ENCODE data around the gene DNAI4.
"Not testable (repeated sequence)": the region's sequence is repeated elsewhere in the genome, so short reads cannot be mapped to it uniquely, and the experiment has no call there.

DNAI4 gene

DNA sequence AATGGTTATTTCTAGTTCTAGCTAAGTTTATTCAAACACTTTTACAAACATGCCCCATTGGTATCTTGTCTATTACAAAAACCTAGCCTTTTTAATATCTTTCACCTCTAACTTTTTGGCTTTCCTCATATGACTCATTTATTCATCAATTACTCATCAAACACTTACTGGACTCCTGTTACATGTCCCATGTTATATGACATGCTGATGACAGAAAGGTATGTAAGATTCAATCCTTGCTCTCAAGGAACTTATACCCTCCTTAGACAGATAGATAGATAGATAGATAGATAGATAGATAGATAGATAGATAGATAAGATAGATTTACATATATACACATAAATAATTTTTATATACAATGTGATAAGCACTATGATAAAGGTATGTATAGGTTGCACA is 89.7 kb downstream of the DNAI4 start:
- no peak overlapping the region for H2AFZ ChIP-seq (ENCODE audit: low read length, unreplicated experiment)
- peaks cover 5% of the 10 kb centered on the region for H3K4me1 ChIP-seq (ENCODE audit: control insufficient read depth, insufficient read depth, low read length, unreplicated experiment)
- no peaks in the 10 kb centered on the region for H3K36me3 ChIP-seq (ENCODE audit: insufficient read depth, low read length)
- no peak overlapping the region for H3K4me3 ChIP-seq (ENCODE audit: low read depth, low read length)
- no peaks in the 10 kb centered on the region for H3K79me2 ChIP-seq (ENCODE audit: control insufficient read depth, insufficient read depth, low read length, unreplicated experiment)
- no peak overlapping the region for H3K27ac ChIP-seq (ENCODE audit: low read depth, low read length)
- no peaks in the 10 kb centered on the region for H3K27me3 ChIP-seq (ENCODE audit: insufficient read depth, low read length)

DNA sequence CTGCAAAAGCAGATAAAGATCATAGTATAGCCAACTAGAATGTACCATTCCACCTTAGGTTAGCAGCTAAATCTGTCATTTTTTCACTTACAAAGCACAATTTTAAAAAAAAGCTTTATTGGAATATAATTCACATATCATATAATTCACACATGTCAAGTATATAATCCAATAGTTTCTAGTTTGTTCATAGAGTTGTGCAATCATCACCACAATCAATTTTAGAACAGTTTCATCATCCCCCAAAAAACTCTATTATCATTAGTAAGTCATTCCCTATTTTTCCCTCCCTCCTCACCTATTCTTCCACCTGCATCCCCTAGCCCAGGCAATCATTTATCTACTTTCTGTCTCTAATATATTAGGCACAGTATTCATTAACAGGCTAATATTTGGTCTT is 91.5 kb downstream of the DNAI4 start:
- H3K79me2 ChIP-seq (ENCODE audit: control insufficient read depth, insufficient read depth, low read length, unreplicated experiment) = no peaks in the 10 kb centered on the region
- H3K36me3 ChIP-seq (ENCODE audit: insufficient read depth, low read length) = no peaks in the 10 kb centered on the region; the same call in 1 of the 2 replicates
- no peak overlapping the region for H3K27ac ChIP-seq (ENCODE audit: low read depth, low read length)
- peaks cover 5% of the 10 kb centered on the region for H3K4me1 ChIP-seq (ENCODE audit: control insufficient read depth, insufficient read depth, low read length, unreplicated experiment)
- H3K4me3 ChIP-seq (ENCODE audit: low read depth, low read length) = no peak overlapping the region
- H2AFZ ChIP-seq (ENCODE audit: low read length, unreplicated experiment) = no peak overlapping the region
- no peaks in the 10 kb centered on the region for H3K27me3 ChIP-seq (ENCODE audit: insufficient read depth, low read length)

DNA sequence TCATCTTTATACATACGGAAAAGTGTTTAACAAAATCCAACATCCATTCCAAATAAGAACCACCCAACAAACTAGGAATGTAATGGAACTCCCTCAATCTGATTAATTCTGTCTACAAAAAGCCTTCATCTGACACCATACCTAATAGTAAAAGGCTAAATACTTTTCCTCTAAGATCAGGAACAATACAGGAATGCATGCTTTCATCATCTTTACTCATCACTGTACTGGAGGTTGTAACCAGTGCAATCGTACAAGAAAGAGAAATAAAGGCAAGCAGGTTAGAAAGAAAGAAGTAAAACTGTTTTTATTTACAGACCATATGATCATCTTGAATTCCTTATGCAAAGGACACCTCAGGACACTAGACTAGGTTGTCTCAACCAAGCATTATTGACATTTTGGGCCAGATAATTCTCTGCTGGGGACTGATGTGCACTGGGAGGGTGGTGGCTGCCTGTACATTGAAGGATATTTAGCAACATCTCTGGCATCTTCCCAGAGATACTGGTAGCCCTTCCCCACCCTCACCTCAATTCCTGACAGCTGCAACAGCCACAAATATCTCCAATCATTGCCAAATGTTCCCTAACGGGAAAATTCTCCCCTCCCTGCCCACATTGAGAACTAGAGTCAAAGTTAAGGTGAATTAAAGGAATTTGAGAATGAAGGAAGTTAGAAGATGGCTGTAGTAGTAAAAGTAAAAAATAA is 93.0 kb downstream of the DNAI4 start:
- H3K4me1 ChIP-seq (ENCODE audit: control insufficient read depth, insufficient read depth, low read length, unreplicated experiment) = peaks cover 5% of the 10 kb centered on the region
- H3K27ac ChIP-seq (ENCODE audit: low read depth, low read length) = no peak overlapping the region
- H3K27me3 ChIP-seq (ENCODE audit: insufficient read depth, low read length) = no peaks in the 10 kb centered on the region
- no peaks in the 10 kb centered on the region for H3K79me2 ChIP-seq (ENCODE audit: control insufficient read depth, insufficient read depth, low read length, unreplicated experiment)
- no peaks in the 10 kb centered on the region; the same call in 1 of the 2 replicates for H3K36me3 ChIP-seq (ENCODE audit: insufficient read depth, low read length)
- no peak overlapping the region for H3K4me3 ChIP-seq (ENCODE audit: low read depth, low read length)
- no peak overlapping the region for H2AFZ ChIP-seq (ENCODE audit: low read length, unreplicated experiment)

DNA sequence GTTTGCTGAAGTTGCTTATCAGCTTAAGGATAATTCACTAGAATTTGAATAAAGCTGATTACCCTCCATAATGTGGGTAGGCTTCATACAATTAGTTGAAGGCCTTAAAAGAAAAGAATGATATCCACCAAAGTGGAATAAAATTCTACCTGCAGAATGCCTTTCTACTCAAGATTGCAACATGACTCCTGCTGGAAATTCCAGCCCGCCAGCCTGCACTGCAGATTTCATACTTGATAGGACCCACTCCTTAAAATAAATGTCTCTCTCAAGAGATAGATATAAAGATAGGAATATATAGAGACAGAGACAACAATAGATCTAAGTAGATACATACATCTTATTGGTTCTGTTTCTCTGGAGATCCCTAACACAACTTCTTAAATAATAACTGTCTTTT is 99.9 kb downstream of the DNAI4 start:
- no peak overlapping the region for H3K4me3 ChIP-seq (ENCODE audit: low read depth, low read length)
- no peaks in the 10 kb centered on the region for H3K27me3 ChIP-seq (ENCODE audit: insufficient read depth, low read length)
- H3K27ac ChIP-seq (ENCODE audit: low read depth, low read length) = no peak overlapping the region
- H3K36me3 ChIP-seq (ENCODE audit: insufficient read depth, low read length) = no peaks in the 10 kb centered on the region; the same call in 1 of the 2 replicates
- no peak overlapping the region for H2AFZ ChIP-seq (ENCODE audit: low read length, unreplicated experiment)
- H3K4me1 ChIP-seq (ENCODE audit: control insufficient read depth, insufficient read depth, low read length, unreplicated experiment) = no peaks in the 10 kb centered on the region
- H3K79me2 ChIP-seq (ENCODE audit: control insufficient read depth, insufficient read depth, low read length, unreplicated experiment) = no peaks in the 10 kb centered on the region

GRCh38 chr1:66809736-66810326 is 114.8 kb downstream of the DNAI4 start:
- Histone ChIP-seq H3K4me1 (ENCODE audit: control insufficient read depth, insufficient read depth, low read length, unreplicated experiment) (peaks cover 7% of the 10 kb centered on the region), H2AFZ (ENCODE audit: low read length, unreplicated experiment) (no peak overlapping the region), H3K4me3 (ENCODE audit: low read depth, low read length) (no peak overlapping the region), H3K79me2 (ENCODE audit: control insufficient read depth, insufficient read depth, low read length, unreplicated experiment) (no peaks in the 10 kb centered on the region), H3K36me3 (ENCODE audit: insufficient read depth, low read length) (no peaks in the 10 kb centered on the region), H3K27me3 (ENCODE audit: insufficient read depth, low read length) (no peaks in the 10 kb centered on the region), H3K27ac (ENCODE audit: low read depth, low read length) (no peak overlapping the region)

DNA sequence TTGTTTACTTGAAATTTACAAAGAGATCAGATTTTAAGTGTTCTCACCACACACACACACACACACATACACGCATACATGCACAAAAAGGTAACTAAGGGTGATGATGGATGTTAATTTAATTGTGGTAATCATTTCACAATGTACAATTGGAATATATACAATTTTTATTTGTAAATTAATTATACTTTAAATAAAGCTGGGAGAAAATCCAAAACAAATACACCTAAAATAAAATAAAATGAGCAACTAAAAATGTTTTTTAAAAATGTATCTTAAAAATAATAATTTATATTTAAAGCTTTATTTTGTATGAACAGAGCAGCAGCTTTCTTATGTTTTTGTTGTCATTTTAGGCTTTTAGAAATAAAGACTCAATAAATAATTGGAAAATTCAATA is 115.4 kb downstream of the DNAI4 start:
- H3K4me1 ChIP-seq (ENCODE audit: control insufficient read depth, insufficient read depth, low read length, unreplicated experiment) = peaks cover 7% of the 10 kb centered on the region
- H3K36me3 ChIP-seq (ENCODE audit: insufficient read depth, low read length) = no peaks in the 10 kb centered on the region
- no peaks in the 10 kb centered on the region for H3K27me3 ChIP-seq (ENCODE audit: insufficient read depth, low read length)
- no peak overlapping the region for H3K27ac ChIP-seq (ENCODE audit: low read depth, low read length)
- no peaks in the 10 kb centered on the region for H3K79me2 ChIP-seq (ENCODE audit: control insufficient read depth, insufficient read depth, low read length, unreplicated experiment)
- H3K4me3 ChIP-seq (ENCODE audit: low read depth, low read length) = no peak overlapping the region
- H2AFZ ChIP-seq (ENCODE audit: low read length, unreplicated experiment) = no peak overlapping the region

GRCh38 chr1:66795839-66796238 is 128.8 kb downstream of the DNAI4 start:
- not testable (repeated sequence) for H3K4me3 ChIP-seq (ENCODE audit: low read depth, low read length); H3K27me3 ChIP-seq (ENCODE audit: insufficient read depth, low read length); H3K27ac ChIP-seq (ENCODE audit: low read depth, low read length); H3K79me2 ChIP-seq (ENCODE audit: control insufficient read depth, insufficient read depth, low read length, unreplicated experiment); H2AFZ ChIP-seq (ENCODE audit: low read length, unreplicated experiment); H3K36me3 ChIP-seq (ENCODE audit: insufficient read depth, low read length); H3K4me1 ChIP-seq (ENCODE audit: control insufficient read depth, insufficient read depth, low read length, unreplicated experiment)

GRCh38 chr1:66791621-66792610 is 132.7 kb downstream of the DNAI4 start:
- H2AFZ ChIP-seq (ENCODE audit: low read length, unreplicated experiment) = no peak overlapping the region
- H3K27ac ChIP-seq (ENCODE audit: low read depth, low read length) = no peak overlapping the region
- H3K27me3 ChIP-seq (ENCODE audit: insufficient read depth, low read length) = no peaks in the 10 kb centered on the region
- H3K36me3 ChIP-seq (ENCODE audit: insufficient read depth, low read length) = no peaks in the 10 kb centered on the region
- no peaks in the 10 kb centered on the region for H3K4me1 ChIP-seq (ENCODE audit: control insufficient read depth, insufficient read depth, low read length, unreplicated experiment)
- no peak overlapping the region for H3K4me3 ChIP-seq (ENCODE audit: low read depth, low read length)
- H3K79me2 ChIP-seq (ENCODE audit: control insufficient read depth, insufficient read depth, low read length, unreplicated experiment) = no peaks in the 10 kb centered on the region

DNA sequence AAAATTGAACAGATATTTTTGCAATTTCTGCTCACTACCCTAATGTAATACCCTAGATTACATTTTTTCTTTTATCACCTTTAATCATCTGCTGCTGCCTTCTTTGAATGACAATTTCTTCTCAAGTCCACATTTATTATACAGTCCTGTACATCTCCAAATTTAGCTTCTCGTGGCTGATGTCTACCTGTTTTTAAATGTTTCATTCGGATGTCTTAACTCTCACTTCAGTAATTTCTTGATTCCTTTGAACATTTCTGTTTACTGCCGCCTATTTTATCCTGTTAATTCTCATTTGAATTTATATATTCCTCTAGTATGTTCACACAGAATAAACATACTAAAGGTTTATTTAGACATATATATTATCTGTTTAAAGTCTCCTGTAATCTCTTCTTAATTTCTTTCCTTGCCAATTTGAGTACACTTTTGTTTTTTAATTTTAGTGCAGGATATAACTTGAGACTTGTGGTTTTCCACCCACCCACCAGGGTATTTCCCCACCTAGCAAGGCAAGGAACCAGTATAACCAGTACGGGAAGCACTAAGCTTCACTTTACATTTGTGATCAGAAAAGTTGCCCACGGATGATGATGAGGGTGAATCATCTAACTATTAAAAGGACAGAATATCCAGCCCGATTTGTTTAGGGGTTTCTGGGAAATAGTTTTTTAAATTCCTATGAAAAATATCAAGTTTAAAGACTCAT is 136.3 kb downstream of the DNAI4 start:
- Histone ChIP-seq H3K4me3 (ENCODE audit: low read depth, low read length) (no peak overlapping the region), H3K36me3 (ENCODE audit: insufficient read depth, low read length) (no peaks in the 10 kb centered on the region), H3K79me2 (ENCODE audit: control insufficient read depth, insufficient read depth, low read length, unreplicated experiment) (no peaks in the 10 kb centered on the region), H3K27me3 (ENCODE audit: insufficient read depth, low read length) (no peaks in the 10 kb centered on the region), H3K27ac (ENCODE audit: low read depth, low read length) (no peak overlapping the region), H3K4me1 (ENCODE audit: control insufficient read depth, insufficient read depth, low read length, unreplicated experiment) (no peaks in the 10 kb centered on the region), H2AFZ (ENCODE audit: low read length, unreplicated experiment) (peak overlapping the region; percentile 79)

GRCh38 chr1:66787641-66788040 is 137.0 kb downstream of the DNAI4 start:
- H2AFZ ChIP-seq (ENCODE audit: low read length, unreplicated experiment) = no peak overlapping the region
- no peak overlapping the region for H3K4me3 ChIP-seq (ENCODE audit: low read depth, low read length)
- no peaks in the 10 kb centered on the region for H3K27me3 ChIP-seq (ENCODE audit: insufficient read depth, low read length)

More at GRCh38 chr1:66787641-66788040, 137.0 kb downstream of the DNAI4 start:
- no peaks in the 10 kb centered on the region for H3K36me3 ChIP-seq (ENCODE audit: insufficient read depth, low read length)
- no peaks in the 10 kb centered on the region for H3K79me2 ChIP-seq (ENCODE audit: control insufficient read depth, insufficient read depth, low read length, unreplicated experiment)
- H3K4me1 ChIP-seq (ENCODE audit: control insufficient read depth, insufficient read depth, low read length, unreplicated experiment) = no peaks in the 10 kb centered on the region
- no peak overlapping the region for H3K27ac ChIP-seq (ENCODE audit: low read depth, low read length)
